K562 (cell line): ENCODE measurements around the gene BIRC5. TPM values are rescaled to one million over a fixed set of nuclear protein-coding genes. Genes with fewer than 3 reads are reported as not detected.
A peak's percentile ranks its signal among the peaks of the same experiment; 100 is the strongest.

Source experiments
- DDX20 ChIP-seq: fragments of 450-650 bp; IDR thresholded peaks from 2 replicates; pipeline ENCODE4 v1.6.1; 2016; ENCODE audit warnings: missing genetic modification characterization, low read depth, mild to moderate bottlenecking, missing compliant biosample characterization, moderate library complexity
- GABPB1 ChIP-seq: sonication (generic); formaldehyde crosslinking; IDR thresholded peaks from 2 replicates; pipeline ENCODE4 v1.8.0; 2022; ENCODE audit warnings: mild to moderate bottlenecking, missing genetic modification reagents
- PRMT5 ChIP-seq: sonication (generic); formaldehyde crosslinking; IDR thresholded peaks from 2 replicates; pipeline ENCODE4 v1.5.0; 2020; ENCODE audit warnings: missing genetic modification reagents
- RBM14 ChIP-seq: fragments of 200-400 bp; formaldehyde crosslinking; IDR thresholded peaks from 2 replicates; pipeline ENCODE4 v1.6.1; 2018; ENCODE audit warnings: low read depth, mild to moderate bottlenecking, low read length, moderate library complexity, borderline replicate concordance; ENCODE audit not compliant: insufficient read depth
- SMARCA5 ChIP-seq: fragments of 450-650 bp; IDR thresholded peaks from 2 replicates; pipeline ENCODE4 v1.6.1; 2016
- SP2 ChIP-seq: IDR thresholded peaks from 2 replicates; pipeline ENCODE4 v1.6.1; 2011; ENCODE audit warnings: mild to moderate bottlenecking, low read depth, low read length, moderate library complexity; ENCODE audit not compliant: poor library complexity, severe bottlenecking; ENCODE audit errors: extremely low read depth
- TCF3 ChIP-seq: sonication (generic); formaldehyde crosslinking; IDR thresholded peaks from 2 replicates; pipeline ENCODE4 v1.4.0; 2020; ENCODE audit warnings: mild to moderate bottlenecking, missing genetic modification reagents
- ZNF174 ChIP-seq: fragments of 250-450 bp; sonication (Bioruptor Pico); IDR thresholded peaks from 2 replicates; pipeline ENCODE4 v1.4.0; 2020; ENCODE audit warnings: mild to moderate bottlenecking
- polyA plus RNA-seq, 8 experiments: library from polyadenylated mRNA; depleted of rRNA in 4 of 8; stranded (reverse) in 5 of 8; unstranded in 3 of 8; fragments of >200 nt; fragmentation: Nextera tagmentation in 2 of 8; fragmentation: Illumina TruSeq in 1 of 8; extraction: Ambion mirVana in 2 of 8; extraction: Trizol in 1 of 8; gene quantifications; 2 replicates each; pipeline versions ENCODE4 v1.2.1 to v1.2.3, GENCODE V29; 2011 to 2014; ENCODE audit warnings: inconsistent platforms in 1 of 8, missing spikeins in 1 of 8
- total RNA-seq, 7 experiments: library from RNA; depleted of rRNA in 6 of 7; stranded (reverse); fragments of >200 nt in 6 of 7; fragmentation: Illumina TruSeq in 2 of 7; extraction: Trizol in 2 of 7; gene quantifications; 2 replicates each; pipeline versions ENCODE4 v1.2.1 to v1.2.3, GENCODE V29; 2011 to 2021; ENCODE audit warnings: low replicate concordance in 1 of 7
- TF ChIP-seq, protein P1 (sequence below): fragments of 450-650 bp; IDR thresholded peaks from 2 replicates; pipeline ENCODE4 v1.7.0; 2016; ENCODE audit warnings: borderline replicate concordance
- TF ChIP-seq, protein P2 (sequence below), 2 experiments: fragments of 450-650 bp; IDR thresholded peaks; 2 replicates each; pipeline ENCODE4 v1.6.1; 2016; ENCODE audit warnings: mild to moderate bottlenecking in 2 of 2, borderline replicate concordance in 1 of 2, low read depth in 1 of 2, moderate library complexity in 1 of 2
- TF ChIP-seq, protein P3 (sequence below), 2 experiments: fragments of 200-800 bp in 1 of 2; sonication (Bioruptor generic) in 1 of 2; sonication (generic) in 1 of 2; formaldehyde crosslinking in 1 of 2; IDR thresholded peaks in 1 of 2; conservative IDR thresholded peaks in 1 of 2; 2 replicates each; pipeline versions ENCODE4 v1.5.0 to v1.6.1; 2016 to 2020; ENCODE audit warnings: missing compliant biosample characterization in 1 of 2, missing genetic modification characterization in 1 of 2, missing genetic modification reagents in 1 of 2
- TF ChIP-seq, protein P4 (sequence below): fragments of 250-450 bp; sonication (Bioruptor Pico); IDR thresholded peaks from 2 replicates; pipeline ENCODE4 v1.9.0; 2021; ENCODE audit warnings: mild to moderate bottlenecking

The BIRC5 gene
- total and polyA plus RNA-seq, 9 of the 15 experiments (the other 6 are each of a cell fraction or from before 2014, with no cell fraction given), result 64.4 to 140 (median 101) TPM

DNA sequence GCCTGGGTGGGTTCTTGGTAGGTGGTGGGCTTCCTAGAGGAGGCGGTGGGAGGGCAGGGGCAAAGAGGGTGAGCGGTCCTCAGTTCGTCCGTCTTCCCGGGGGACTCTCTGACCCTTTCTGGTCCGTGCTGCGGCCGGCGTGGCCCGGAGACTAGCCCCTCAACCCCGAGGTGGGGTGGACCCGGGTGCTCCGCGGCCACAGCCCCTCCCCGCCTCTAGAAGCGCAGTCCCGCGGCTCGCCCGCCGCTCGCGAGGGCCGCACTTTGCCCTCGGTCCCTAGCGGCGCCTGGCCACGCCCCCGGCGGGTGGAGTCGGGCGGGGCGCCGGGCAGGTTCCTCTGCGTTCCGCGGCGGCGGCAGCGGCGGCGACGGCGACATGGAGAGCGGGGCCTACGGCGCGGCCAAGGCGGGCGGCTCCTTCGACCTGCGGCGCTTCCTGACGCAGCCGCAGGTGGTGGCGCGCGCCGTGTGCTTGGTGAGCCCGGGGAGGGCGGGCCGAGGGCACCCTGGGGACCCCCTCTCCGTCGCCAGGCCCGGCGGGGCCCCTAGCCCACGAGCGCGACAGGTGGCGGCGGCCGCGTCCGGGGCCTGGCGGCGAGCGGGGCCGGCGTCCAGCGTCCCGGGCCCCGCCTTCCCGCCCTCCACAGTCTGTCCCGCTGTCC, 45.7 kb upstream of the BIRC5 start, which contains the start of gene SYNGR2 (continued):
- TF ChIP-seq, protein P1, sequence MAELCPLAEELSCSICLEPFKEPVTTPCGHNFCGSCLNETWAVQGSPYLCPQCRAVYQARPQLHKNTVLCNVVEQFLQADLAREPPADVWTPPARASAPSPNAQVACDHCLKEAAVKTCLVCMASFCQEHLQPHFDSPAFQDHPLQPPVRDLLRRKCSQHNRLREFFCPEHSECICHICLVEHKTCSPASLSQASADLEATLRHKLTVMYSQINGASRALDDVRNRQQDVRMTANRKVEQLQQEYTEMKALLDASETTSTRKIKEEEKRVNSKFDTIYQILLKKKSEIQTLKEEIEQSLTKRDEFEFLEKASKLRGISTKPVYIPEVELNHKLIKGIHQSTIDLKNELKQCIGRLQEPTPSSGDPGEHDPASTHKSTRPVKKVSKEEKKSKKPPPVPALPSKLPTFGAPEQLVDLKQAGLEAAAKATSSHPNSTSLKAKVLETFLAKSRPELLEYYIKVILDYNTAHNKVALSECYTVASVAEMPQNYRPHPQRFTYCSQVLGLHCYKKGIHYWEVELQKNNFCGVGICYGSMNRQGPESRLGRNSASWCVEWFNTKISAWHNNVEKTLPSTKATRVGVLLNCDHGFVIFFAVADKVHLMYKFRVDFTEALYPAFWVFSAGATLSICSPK, result no peak
- TF ChIP-seq DDX20 (tag) (no peak), ZNF174 (CRISPR knock-in tag) (no peak), RBM14 (no peak), SP2 (no peak), PRMT5 (no peak), SMARCA5 (no peak), TCF3 (CRISPR knock-in tag) (peak; percentile 25), GABPB1 (CRISPR knock-in tag) (0 out of 2 replicates have a peak, but pooled peaks have one; percentile 12)
- TF ChIP-seq, protein P2, sequence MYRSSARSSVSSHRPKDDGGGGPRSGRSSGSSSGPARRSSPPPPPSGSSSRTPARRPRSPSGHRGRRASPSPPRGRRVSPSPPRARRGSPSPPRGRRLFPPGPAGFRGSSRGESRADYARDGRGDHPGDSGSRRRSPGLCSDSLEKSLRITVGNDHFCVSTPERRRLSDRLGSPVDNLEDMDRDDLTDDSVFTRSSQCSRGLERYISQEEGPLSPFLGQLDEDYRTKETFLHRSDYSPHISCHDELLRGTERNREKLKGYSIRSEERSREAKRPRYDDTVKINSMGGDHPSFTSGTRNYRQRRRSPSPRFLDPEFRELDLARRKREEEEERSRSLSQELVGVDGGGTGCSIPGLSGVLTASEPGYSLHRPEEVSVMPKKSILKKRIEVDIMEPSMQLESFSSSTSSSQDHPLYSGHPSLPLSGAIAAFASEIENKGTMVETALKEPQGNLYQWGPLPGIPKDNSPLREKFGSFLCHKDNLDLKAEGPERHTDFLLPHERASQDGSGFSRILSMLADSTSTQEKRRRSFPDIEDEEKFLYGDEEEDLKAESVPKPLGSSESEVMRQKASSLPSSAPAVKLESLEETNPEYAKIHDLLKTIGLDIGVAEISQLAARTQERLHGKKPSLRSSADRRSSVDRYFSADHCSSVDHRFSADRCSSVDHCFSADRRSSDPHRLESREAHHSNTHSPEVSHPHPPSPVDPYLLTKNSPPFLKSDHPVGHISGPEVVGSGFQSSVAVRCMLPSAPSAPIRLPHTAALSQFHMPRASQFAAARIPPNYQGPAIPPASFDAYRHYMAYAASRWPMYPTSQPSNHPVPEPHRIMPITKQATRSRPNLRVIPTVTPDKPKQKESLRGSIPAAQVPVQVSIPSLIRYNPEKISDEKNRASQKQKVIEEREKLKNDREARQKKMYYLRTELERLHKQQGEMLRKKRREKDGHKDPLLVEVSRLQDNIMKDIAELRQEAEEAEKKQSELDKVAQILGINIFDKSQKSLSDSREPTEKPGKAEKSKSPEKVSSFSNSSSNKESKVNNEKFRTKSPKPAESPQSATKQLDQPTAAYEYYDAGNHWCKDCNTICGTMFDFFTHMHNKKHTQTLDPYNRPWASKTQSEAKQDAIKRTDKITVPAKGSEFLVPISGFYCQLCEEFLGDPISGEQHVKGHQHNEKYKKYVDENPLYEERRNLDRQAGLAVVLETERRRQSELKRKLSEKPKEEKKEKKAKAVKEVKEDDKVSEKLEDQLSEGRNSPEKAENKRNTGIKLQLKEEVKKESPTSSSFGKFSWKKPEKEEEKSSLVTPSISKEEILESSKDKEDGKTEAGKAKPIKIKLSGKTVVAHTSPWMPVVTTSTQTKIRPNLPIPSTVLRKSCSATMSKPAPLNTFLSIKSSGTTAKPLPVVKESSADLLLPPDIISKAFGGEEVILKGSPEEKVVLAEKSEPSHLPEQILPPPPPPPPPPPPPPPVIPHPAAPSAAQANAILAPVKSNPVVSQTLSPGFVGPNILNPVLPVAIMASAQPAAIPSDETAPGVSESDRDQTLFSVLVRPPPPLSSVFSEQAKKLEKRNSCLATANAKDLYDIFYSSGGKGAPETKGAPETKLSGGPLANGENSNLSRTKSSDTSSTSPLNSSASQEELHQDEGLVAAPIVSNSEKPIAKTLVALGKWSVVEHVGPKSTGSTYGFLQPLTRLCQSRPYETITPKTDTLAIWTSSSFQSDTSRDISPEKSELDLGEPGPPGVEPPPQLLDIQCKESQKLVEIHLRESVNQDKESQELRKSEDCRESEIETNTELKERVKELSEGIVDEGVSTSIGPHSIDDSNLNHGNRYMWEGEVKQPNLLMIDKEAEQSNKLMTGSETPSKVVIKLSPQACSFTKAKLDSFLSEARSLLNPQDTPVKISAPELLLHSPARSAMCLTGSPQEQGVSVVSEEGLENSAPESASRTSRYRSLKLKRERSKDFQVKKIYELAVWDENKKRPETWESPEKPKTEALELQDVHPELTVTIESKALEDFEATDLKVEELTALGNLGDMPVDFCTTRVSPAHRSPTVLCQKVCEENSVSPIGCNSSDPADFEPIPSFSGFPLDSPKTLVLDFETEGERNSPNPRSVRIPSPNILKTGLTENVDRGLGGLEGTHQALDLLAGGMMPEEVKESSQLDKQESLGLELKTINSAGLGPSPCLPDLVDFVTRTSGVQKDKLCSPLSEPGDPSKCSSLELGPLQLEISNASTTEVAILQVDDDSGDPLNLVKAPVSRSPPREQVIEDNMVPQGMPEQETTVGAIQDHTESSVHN (IDR thresholded peaks at IDR 0.05; ENCODE audit: borderline replicate concordance in 1 of 2, low read depth in 1 of 2), result no peak
- TF ChIP-seq, protein P3, sequence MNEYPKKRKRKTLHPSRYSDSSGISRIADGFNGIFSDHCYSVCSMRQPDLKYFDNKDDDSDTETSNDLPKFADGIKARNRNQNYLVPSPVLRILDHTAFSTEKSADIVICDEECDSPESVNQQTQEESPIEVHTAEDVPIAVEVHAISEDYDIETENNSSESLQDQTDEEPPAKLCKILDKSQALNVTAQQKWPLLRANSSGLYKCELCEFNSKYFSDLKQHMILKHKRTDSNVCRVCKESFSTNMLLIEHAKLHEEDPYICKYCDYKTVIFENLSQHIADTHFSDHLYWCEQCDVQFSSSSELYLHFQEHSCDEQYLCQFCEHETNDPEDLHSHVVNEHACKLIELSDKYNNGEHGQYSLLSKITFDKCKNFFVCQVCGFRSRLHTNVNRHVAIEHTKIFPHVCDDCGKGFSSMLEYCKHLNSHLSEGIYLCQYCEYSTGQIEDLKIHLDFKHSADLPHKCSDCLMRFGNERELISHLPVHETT (CRISPR knock-in tag; conservative IDR thresholded peaks at IDR 0.05 in 1 of 2, IDR thresholded peaks at IDR 0.05 in 1 of 2), result 0 out of 4 replicates have a peak, but pooled peaks of 1 of the 2 experiments have one; percentile 71
- TF ChIP-seq, protein P4, sequence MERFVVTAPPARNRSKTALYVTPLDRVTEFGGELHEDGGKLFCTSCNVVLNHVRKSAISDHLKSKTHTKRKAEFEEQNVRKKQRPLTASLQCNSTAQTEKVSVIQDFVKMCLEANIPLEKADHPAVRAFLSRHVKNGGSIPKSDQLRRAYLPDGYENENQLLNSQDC (CRISPR knock-in tag), result peak; percentile 53; the same call in 1 of the 2 replicates
